ENCODE measurements around the gene ASRGL1.
"Not testable (repeated sequence)": the region's sequence is repeated elsewhere in the genome, so short reads cannot be mapped to it uniquely, and the experiment has no call there.

The ASRGL1 gene

GRCh38 chr11:62352355-62353336 lies 15.4 kb downstream of the ASRGL1 start:
- no peak for DNase-seq (ENCODE audit: low spot score)

GRCh38 chr11:62353841-62354240 lies 16.6 kb downstream of the ASRGL1 start:
- DNase-seq (ENCODE audit: low spot score): no peak

GRCh38 chr11:62358273-62358672 lies 21.0 kb downstream of the ASRGL1 start:
- no peak for DNase-seq (ENCODE audit: low spot score)

- no peak for DNase-seq (ENCODE audit: low spot score)
Observed at GRCh38 chr11:62359475-62359874, 22.2 kb downstream of the ASRGL1 start.

- no peak for DNase-seq (ENCODE audit: low spot score)
Observed at GRCh38 chr11:62360685-62361084, 23.4 kb downstream of the ASRGL1 start.

GRCh38 chr11:62368861-62369477 lies 31.7 kb downstream of the ASRGL1 start:
- DNase-seq (ENCODE audit: low spot score): not testable (repeated sequence)

- DNase-seq (ENCODE audit: low spot score): no peak
Observed at GRCh38 chr11:62370743-62371440, 33.6 kb downstream of the ASRGL1 start.

GRCh38 chr11:62372871-62373270 lies 35.6 kb downstream of the ASRGL1 start:
- no peak for DNase-seq (ENCODE audit: low spot score)

- no peak for DNase-seq (ENCODE audit: low spot score)
Observed at GRCh38 chr11:62373464-62374119, 36.3 kb downstream of the ASRGL1 start.

- no peak for DNase-seq (ENCODE audit: low spot score)
Observed at GRCh38 chr11:62374801-62375200, 37.6 kb downstream of the ASRGL1 start.

GRCh38 chr11:62378459-62379063 lies 41.3 kb downstream of the ASRGL1 start:
- DNase-seq (ENCODE audit: low spot score): peak; percentile 52

- not testable (repeated sequence) for DNase-seq (ENCODE audit: low spot score)
Observed at GRCh38 chr11:62379586-62379985, 42.3 kb downstream of the ASRGL1 start.

GRCh38 chr11:62380821-62381245 lies 43.6 kb downstream of the ASRGL1 start:
- peak; percentile 76 for DNase-seq (ENCODE audit: low spot score)

- DNase-seq (ENCODE audit: low spot score): no peak
Observed at GRCh38 chr11:62383822-62384221, 46.6 kb downstream of the ASRGL1 start.

GRCh38 chr11:62386083-62386482 lies 48.8 kb downstream of the ASRGL1 start:
- not testable (repeated sequence) for DNase-seq (ENCODE audit: low spot score)

GRCh38 chr11:62387381-62387780 lies 50.1 kb downstream of the ASRGL1 start:
- no peak for DNase-seq (ENCODE audit: low spot score)

GRCh38 chr11:62388999-62389398 lies 51.8 kb downstream of the ASRGL1 start:
- DNase-seq (ENCODE audit: low spot score): no peak

- DNase-seq (ENCODE audit: low spot score): no peak
Observed at GRCh38 chr11:62390237-62390636, 53.0 kb downstream of the ASRGL1 start.

- DNase-seq (ENCODE audit: low spot score): no peak
Observed at GRCh38 chr11:62390722-62391121, 53.5 kb downstream of the ASRGL1 start.

- DNase-seq (ENCODE audit: low spot score): no peak
Observed at GRCh38 chr11:62391642-62392425, 54.6 kb downstream of the ASRGL1 start.

GRCh38 chr11:62392506-62392905 lies 55.3 kb downstream of the ASRGL1 start:
- DNase-seq (ENCODE audit: low spot score): no peak
